Activated T-cell treated with anti-CD3 and anti-CD28 coated beads, Interleukin-2, amount 50 U/mL, for 4 hours (primary cell): Measurements from ENCODE around the gene ELMO1. TPM values are rescaled to one million over a fixed set of nuclear protein-coding genes. Genes with fewer than 3 reads are reported as not detected.

Source experiments
- ATAC-seq, 2 donors: fragments of 200-7000 bp; cut with Tn5 transposase; one replicate each; pipeline ENCODE4 v1.10.0; 2021
- DNase-seq: peaks from one replicate; pipeline ENCODE4 v3.0.0-alpha.2; 2020
- H3K27me3 Mint-ChIP-seq: one replicate; pipeline ENCODE4 v1.8.0; 2021; ENCODE audit warnings: low read depth, mixed read lengths
- H3K36me3 Mint-ChIP-seq: one replicate; pipeline ENCODE4 v1.8.0; 2022; ENCODE audit warnings: mixed read lengths; ENCODE audit not compliant: insufficient read depth
- H3K4me1 Mint-ChIP-seq: one replicate; pipeline ENCODE4 v1.8.0; 2021; ENCODE audit warnings: low read depth, mixed read lengths
- H3K4me3 Mint-ChIP-seq: one replicate; pipeline ENCODE4 v1.8.0; 2021; ENCODE audit warnings: mild to moderate bottlenecking, moderate library complexity, mixed read lengths
- H3K9me3 Mint-ChIP-seq: one replicate; pipeline ENCODE4 v1.8.0; 2021; ENCODE audit warnings: mixed read lengths
- total RNA-seq, 3 donors: library from RNA; stranded (reverse); gene quantifications; one replicate each; pipeline ENCODE4 v1.2.1, GENCODE V29; 2021

Gene ELMO1
- total RNA-seq, 3 donors from 2014 or later, result 117 to 137 (median 118) TPM

- ATAC-seq, result no peak
- no peak for DNase-seq
- Mint-ChIP-seq H3K4me3 (no peak overlapping the region), H3K27me3 (no peaks in the 10 kb centered on the region), H3K9me3 (no peaks in the 10 kb centered on the region), H3K36me3 (peaks cover 13% of the 10 kb centered on the region), H3K4me1 (peaks cover 46% of the 10 kb centered on the region)
Measured at GRCh38 chr7:37282927-37283326, 165.7 kb downstream of the ELMO1 start.

- H3K9me3 Mint-ChIP-seq, result no peaks in the 10 kb centered on the region
- H3K4me1 Mint-ChIP-seq, result peaks cover 46% of the 10 kb centered on the region
- no peak overlapping the region for H3K4me3 Mint-ChIP-seq
Measured at GRCh38 chr7:37282093-37282444, 166.6 kb downstream of the ELMO1 start.

GRCh38 chr7:37281368-37282092 lies 167.1 kb downstream of the ELMO1 start:
- no peak overlapping the region for H3K4me3 Mint-ChIP-seq
- H3K27me3 Mint-ChIP-seq, result no peaks in the 10 kb centered on the region
- H3K9me3 Mint-ChIP-seq, result no peaks in the 10 kb centered on the region
- ATAC-seq, result no peak
- H3K4me1 Mint-ChIP-seq, result peaks cover 46% of the 10 kb centered on the region
- peaks cover 13% of the 10 kb centered on the region for H3K36me3 Mint-ChIP-seq
- DNase-seq, result no peak

More at GRCh38 chr7:37282093-37282444, 166.6 kb downstream of the ELMO1 start:
- peaks cover 13% of the 10 kb centered on the region for H3K36me3 Mint-ChIP-seq
- ATAC-seq (no peak), DNase-seq (no peak)
- H3K27me3 Mint-ChIP-seq, result no peaks in the 10 kb centered on the region

- Mint-ChIP-seq H3K36me3 (peaks cover 22% of the 10 kb centered on the region), H3K4me3 (no peak overlapping the region), H3K9me3 (no peaks in the 10 kb centered on the region), H3K27me3 (no peaks in the 10 kb centered on the region), H3K4me1 (peaks cover 44% of the 10 kb centered on the region)
- ATAC-seq, result no peak
- DNase-seq, result no peak
Measured at GRCh38 chr7:37277513-37277912, 171.2 kb downstream of the ELMO1 start.

GRCh38 chr7:37275078-37275710 lies 173.5 kb downstream of the ELMO1 start:
- Mint-ChIP-seq H3K4me1 (peaks cover 40% of the 10 kb centered on the region), H3K27me3 (no peaks in the 10 kb centered on the region), H3K4me3 (no peak overlapping the region), H3K9me3 (no peaks in the 10 kb centered on the region), H3K36me3 (peaks cover 23% of the 10 kb centered on the region)
- ATAC-seq (no peak), DNase-seq (no peak)

- ATAC-seq, result no peak
- DNase-seq, result no peak
- Mint-ChIP-seq H3K36me3 (peaks cover 19% of the 10 kb centered on the region), H3K4me3 (no peak overlapping the region), H3K27me3 (no peaks in the 10 kb centered on the region), H3K4me1 (peaks cover 30% of the 10 kb centered on the region), H3K9me3 (no peaks in the 10 kb centered on the region)
Measured at GRCh38 chr7:37273891-37274290, 174.8 kb downstream of the ELMO1 start.

- Mint-ChIP-seq H3K27me3 (no peaks in the 10 kb centered on the region), H3K36me3 (peaks cover 28% of the 10 kb centered on the region), H3K4me3 (no peak overlapping the region), H3K9me3 (no peaks in the 10 kb centered on the region), H3K4me1 (peaks cover 22% of the 10 kb centered on the region)
- DNase-seq (no peak), ATAC-seq (no peak)
Measured at GRCh38 chr7:37269711-37270508, 178.8 kb downstream of the ELMO1 start.

- Mint-ChIP-seq H3K27me3 (no peaks in the 10 kb centered on the region), H3K36me3 (peaks cover 30% of the 10 kb centered on the region), H3K9me3 (no peaks in the 10 kb centered on the region), H3K4me1 (peaks cover 21% of the 10 kb centered on the region), H3K4me3 (no peak overlapping the region)
- no peak for DNase-seq
- no peak for ATAC-seq
Measured at GRCh38 chr7:37267251-37267650, 181.4 kb downstream of the ELMO1 start.

GRCh38 chr7:37265876-37266275 lies 182.8 kb downstream of the ELMO1 start:
- Mint-ChIP-seq H3K4me3 (no peak overlapping the region), H3K27me3 (no peaks in the 10 kb centered on the region), H3K36me3 (peaks cover 24% of the 10 kb centered on the region), H3K9me3 (no peaks in the 10 kb centered on the region), H3K4me1 (peaks cover 21% of the 10 kb centered on the region)
- ATAC-seq (no peak), DNase-seq (no peak)

GRCh38 chr7:37265006-37265405 lies 183.7 kb downstream of the ELMO1 start:
- Mint-ChIP-seq H3K36me3 (peaks cover 28% of the 10 kb centered on the region), H3K27me3 (no peaks in the 10 kb centered on the region), H3K4me3 (no peak overlapping the region), H3K4me1 (peaks cover 27% of the 10 kb centered on the region), H3K9me3 (no peaks in the 10 kb centered on the region)
- DNase-seq, result no peak
- ATAC-seq, result no peak

- Mint-ChIP-seq H3K4me3 (no peak overlapping the region), H3K9me3 (no peaks in the 10 kb centered on the region), H3K4me1 (peaks cover 36% of the 10 kb centered on the region), H3K36me3 (peaks cover 28% of the 10 kb centered on the region), H3K27me3 (no peaks in the 10 kb centered on the region)
- DNase-seq (no peak), ATAC-seq (no peak)
Measured at GRCh38 chr7:37262181-37262580, 186.5 kb downstream of the ELMO1 start.

GRCh38 chr7:37259319-37259821 lies 189.3 kb downstream of the ELMO1 start:
- no peaks in the 10 kb centered on the region for H3K9me3 Mint-ChIP-seq
- H3K4me1 Mint-ChIP-seq, result peaks cover 28% of the 10 kb centered on the region
- no peak overlapping the region for H3K4me3 Mint-ChIP-seq
- ATAC-seq (no peak), DNase-seq (no peak)
- H3K27me3 Mint-ChIP-seq, result no peaks in the 10 kb centered on the region
- H3K36me3 Mint-ChIP-seq, result peaks cover 37% of the 10 kb centered on the region

GRCh38 chr7:37256631-37257030 lies 192.0 kb downstream of the ELMO1 start:
- no peak overlapping the region for H3K4me3 Mint-ChIP-seq
- DNase-seq, result no peak
- H3K4me1 Mint-ChIP-seq, result peaks cover 33% of the 10 kb centered on the region
- no peak for ATAC-seq
- H3K9me3 Mint-ChIP-seq, result no peaks in the 10 kb centered on the region
- no peaks in the 10 kb centered on the region for H3K27me3 Mint-ChIP-seq
- H3K36me3 Mint-ChIP-seq, result peaks cover 45% of the 10 kb centered on the region

GRCh38 chr7:37255327-37255944 lies 193.2 kb downstream of the ELMO1 start:
- Mint-ChIP-seq H3K4me1 (peaks cover 33% of the 10 kb centered on the region), H3K27me3 (no peaks in the 10 kb centered on the region), H3K36me3 (peaks cover 45% of the 10 kb centered on the region), H3K4me3 (no peak overlapping the region), H3K9me3 (no peaks in the 10 kb centered on the region)
- ATAC-seq (no peak), DNase-seq (no peak)
